Thyroid gland (tissue), 4 donors: ENCODE results near the gene TFF2. TPM values are rescaled to one million over a fixed set of nuclear protein-coding genes. Genes with fewer than 3 reads are reported as not detected.

ENCODE experiments used
- DNase-seq, 2 donors: peaks; one replicate each; pipeline ENCODE4 v3.0.0-alpha.2; 2019
- H3K27ac ChIP-seq, 3 donors: fragments of 200-600 bp; sonication (generic); 1 replicate in 2 of 3; 2 replicates in 1 of 3; pipeline ENCODE4 v1.5.1; 2016 to 2019; ENCODE audit warnings: mild to moderate bottlenecking in 1 of 3, moderate library complexity in 1 of 3
- H3K27me3 ChIP-seq: fragments of 200-600 bp; sonication (generic); one replicate; pipeline ENCODE4 v1.5.1; 2019
- H3K36me3 ChIP-seq, 2 donors: fragments of 200-600 bp; sonication (generic); one replicate each; pipeline ENCODE4 v1.5.1; 2016 to 2019
- H3K4me1 ChIP-seq, 2 donors: fragments of 200-600 bp; sonication (generic); one replicate each; pipeline ENCODE4 v1.5.1; 2017 to 2019
- H3K4me3 ChIP-seq, 3 donors: fragments of 200-600 bp; sonication (generic); replicated peaks in 1 of 3; 1 replicate in 2 of 3; 2 replicates in 1 of 3; pipeline ENCODE4 v1.5.1; 2016; ENCODE audit warnings: mild to moderate bottlenecking in 1 of 3
- H3K9me3 ChIP-seq: fragments of 200-600 bp; sonication (generic); one replicate; pipeline ENCODE4 v1.5.1; 2017
- POLR2A ChIP-seq, 2 donors: fragments of 450-650 bp; IDR thresholded peaks; one replicate each; pipeline ENCODE4 v1.6.1; 2017; ENCODE audit warnings: antibody characterized with exemption in 2 of 2, mild to moderate bottlenecking in 2 of 2, moderate library complexity in 1 of 2
- WGBS, 2 donors: methylation state at CpG; one replicate each; pipeline ENCODE4 v1.1.5; 2017; 5-methylcytosine and 5-hydroxymethylcytosine counted together
- intact Hi-C: fragments of 100-400 bp; cut with DNase I; formaldehyde crosslinking; loops from one replicate; pipeline ENCODE4 v1.15.1; 2023
- total RNA-seq, 4 donors: library from RNA; depleted of rRNA; stranded (reverse); fragments of >200 nt; gene quantifications; one replicate each; pipeline ENCODE4 v1.2.3, GENCODE V29; 2016
- TF ChIP-seq, protein P1 (sequence below), 6 experiments: fragments of 200-600 bp in 3 of 6; fragments of 450-650 bp in 3 of 6; sonication (generic) in 3 of 6; IDR thresholded peaks; one replicate each; pipeline ENCODE4 v1.5.1; 2016 to 2019; ENCODE audit warnings: antibody characterized with exemption in 6 of 6, mild to moderate bottlenecking in 2 of 6, inconsistent platforms in 1 of 6, moderate library complexity in 1 of 6

Gene TFF2
- total RNA-seq, 4 donors from 2014 or later, result 2.5 to 14.3 TPM; not detected in 2

DNA sequence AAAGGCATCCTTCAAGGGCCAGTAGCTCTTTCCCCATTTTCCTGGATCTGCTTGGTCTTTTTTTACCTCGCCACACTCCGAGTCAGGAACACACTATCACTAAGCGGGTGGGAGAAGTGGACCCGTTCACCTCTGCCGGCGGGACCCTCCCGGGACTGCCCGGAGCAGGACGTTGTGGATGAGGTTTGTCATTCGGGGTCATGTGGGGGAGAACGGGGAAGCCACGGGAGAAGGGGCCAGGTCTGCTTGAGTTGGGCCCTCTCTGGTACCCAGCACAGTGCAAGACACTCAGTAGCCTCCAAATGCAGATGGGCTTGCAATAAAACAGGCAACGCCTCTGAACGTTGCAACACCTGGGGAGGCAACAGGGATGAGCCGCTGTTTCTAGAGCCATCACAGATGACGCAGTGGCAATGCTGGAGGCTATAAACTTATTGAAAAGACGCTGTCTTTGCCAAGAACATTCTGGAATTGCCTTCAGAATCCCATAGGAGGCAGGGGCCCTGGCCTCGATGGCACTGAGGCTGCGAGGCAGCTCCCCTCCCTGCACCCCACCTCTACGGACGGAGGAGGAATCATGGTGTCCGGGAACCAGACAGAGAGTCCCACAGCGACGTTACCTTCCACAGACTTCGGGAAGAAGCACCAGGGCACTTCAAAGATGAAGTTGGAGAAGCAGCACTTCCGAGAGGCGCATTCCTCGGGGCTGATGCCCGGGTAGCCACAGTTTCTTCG is 3.8 kb downstream of the TFF2 start:
- no peaks in the 10 kb centered on the region for H3K9me3 ChIP-seq
- WGBS, 2 donors, result 89 to 94% methylated on average over 30 of the region's 30 CpGs
- H3K36me3 ChIP-seq, result no peaks in the 10 kb centered on the region
- TF ChIP-seq, protein P1, sequence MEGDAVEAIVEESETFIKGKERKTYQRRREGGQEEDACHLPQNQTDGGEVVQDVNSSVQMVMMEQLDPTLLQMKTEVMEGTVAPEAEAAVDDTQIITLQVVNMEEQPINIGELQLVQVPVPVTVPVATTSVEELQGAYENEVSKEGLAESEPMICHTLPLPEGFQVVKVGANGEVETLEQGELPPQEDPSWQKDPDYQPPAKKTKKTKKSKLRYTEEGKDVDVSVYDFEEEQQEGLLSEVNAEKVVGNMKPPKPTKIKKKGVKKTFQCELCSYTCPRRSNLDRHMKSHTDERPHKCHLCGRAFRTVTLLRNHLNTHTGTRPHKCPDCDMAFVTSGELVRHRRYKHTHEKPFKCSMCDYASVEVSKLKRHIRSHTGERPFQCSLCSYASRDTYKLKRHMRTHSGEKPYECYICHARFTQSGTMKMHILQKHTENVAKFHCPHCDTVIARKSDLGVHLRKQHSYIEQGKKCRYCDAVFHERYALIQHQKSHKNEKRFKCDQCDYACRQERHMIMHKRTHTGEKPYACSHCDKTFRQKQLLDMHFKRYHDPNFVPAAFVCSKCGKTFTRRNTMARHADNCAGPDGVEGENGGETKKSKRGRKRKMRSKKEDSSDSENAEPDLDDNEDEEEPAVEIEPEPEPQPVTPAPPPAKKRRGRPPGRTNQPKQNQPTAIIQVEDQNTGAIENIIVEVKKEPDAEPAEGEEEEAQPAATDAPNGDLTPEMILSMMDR (IDR thresholded peaks at IDR 0.05), result no peak
- no peak for TF ChIP-seq POLR2A (IDR thresholded peaks at IDR 0.05)
- intact Hi-C loops, result no loop called here
- no peaks in the 10 kb centered on the region for H3K27me3 ChIP-seq
- H3K4me3 ChIP-seq, result no peak overlapping the region
- no peak for DNase-seq
- H3K4me1 ChIP-seq, result peaks cover 22 to 24% of the 10 kb centered on the region in 2 donors
- H3K27ac ChIP-seq, result no peak overlapping the region

DNA sequence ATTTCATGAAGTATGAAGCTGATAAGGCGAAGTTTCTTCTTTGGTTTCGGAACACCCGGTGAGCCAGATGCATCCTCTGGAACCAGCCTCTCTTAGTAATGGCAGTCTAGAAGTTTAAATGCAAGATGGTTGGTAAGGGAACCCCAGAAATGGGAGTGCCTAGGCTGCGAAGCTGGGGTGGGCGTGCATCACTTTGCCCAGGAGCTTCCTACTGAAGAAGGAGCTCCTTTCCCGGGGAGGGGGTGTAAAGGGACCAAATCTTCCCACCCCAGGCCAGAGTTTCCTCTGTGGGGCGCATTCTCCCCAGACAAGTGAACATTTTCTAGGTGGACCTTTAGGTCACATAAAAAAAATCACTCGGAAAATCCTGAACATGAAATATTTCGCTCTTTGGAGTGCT is 4.4 kb downstream of the TFF2 start:
- H3K9me3 ChIP-seq, result no peaks in the 10 kb centered on the region
- intact Hi-C loops, result no loop called here
- no peak overlapping the region for H3K4me3 ChIP-seq
- no peak for TF ChIP-seq POLR2A (IDR thresholded peaks at IDR 0.05)
- TF ChIP-seq, protein P1 (IDR thresholded peaks at IDR 0.05), result no peak
- 93% methylated on average over 9 of the region's 9 CpGs for WGBS, 2 donors
- H3K27me3 ChIP-seq, result no peaks in the 10 kb centered on the region
- DNase-seq, result no peak
- no peak overlapping the region for H3K27ac ChIP-seq
- H3K36me3 ChIP-seq, result no peaks in the 10 kb centered on the region
- peaks cover 19% of the 10 kb centered on the region in 2 donors for H3K4me1 ChIP-seq

DNA sequence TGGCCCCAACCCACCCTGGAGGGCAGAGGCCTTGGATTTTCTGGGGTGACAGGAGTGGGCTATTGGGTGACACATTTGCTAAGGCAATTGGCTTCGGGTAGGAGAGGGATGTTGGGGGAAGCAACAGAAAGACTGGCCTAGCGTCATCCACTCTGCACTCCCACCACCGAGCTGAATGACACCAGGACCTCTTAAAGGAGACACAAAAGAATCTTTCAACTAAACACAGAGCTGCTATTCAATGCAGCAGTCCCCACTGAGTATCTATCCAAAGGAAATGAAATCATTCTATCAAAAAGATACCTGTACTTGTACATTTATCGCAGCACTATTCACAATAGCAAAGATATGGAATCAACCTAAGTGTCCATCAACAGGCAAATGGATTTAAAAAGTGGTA is 6.2 kb downstream of the TFF2 start:
- Histone ChIP-seq H3K9me3 (no peaks in the 10 kb centered on the region), H3K36me3 (no peaks in the 10 kb centered on the region), H3K27me3 (no peaks in the 10 kb centered on the region), H3K4me1 (peaks cover 6 to 8% of the 10 kb centered on the region in 2 donors), H3K27ac (no peak overlapping the region), H3K4me3 (no peak overlapping the region)
- 66 to 79% methylated on average over 4 of the region's 4 CpGs for WGBS, 2 donors
- TF ChIP-seq, protein P1 (IDR thresholded peaks at IDR 0.05), result no peak
- TF ChIP-seq POLR2A (IDR thresholded peaks at IDR 0.05), result no peak
- intact Hi-C loops, result no loop called here
- DNase-seq, result no peak

DNA sequence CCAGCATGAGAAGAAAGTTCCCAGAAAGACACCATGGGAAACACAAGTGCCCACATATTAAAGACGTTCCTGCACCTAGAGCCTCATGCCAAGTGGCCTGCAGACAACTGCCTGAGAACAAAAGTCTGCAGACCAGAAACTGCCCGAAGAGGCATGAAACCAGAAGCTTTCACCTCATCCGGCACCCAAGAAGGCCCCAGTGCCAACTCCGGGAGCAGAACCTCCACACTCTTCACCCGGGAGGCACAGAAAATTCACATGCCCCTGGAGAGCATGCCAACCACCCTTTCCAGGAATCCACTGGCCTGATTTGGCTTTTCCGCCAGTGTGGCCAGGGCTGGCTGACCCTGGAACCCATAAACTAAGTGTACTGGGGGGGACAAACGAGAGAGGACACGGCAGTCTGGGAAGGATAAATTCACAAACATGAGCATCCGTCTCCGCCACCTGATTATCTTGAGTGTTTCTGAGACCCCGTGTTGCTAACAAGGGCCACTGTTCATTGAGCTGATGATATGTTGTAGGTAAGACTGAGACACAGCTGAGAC is 6.8 kb downstream of the TFF2 start:
- 78 to 92% methylated on average over 8 to 11 of the region's 11 CpGs for WGBS, 2 donors
- TF ChIP-seq, protein P1 (IDR thresholded peaks at IDR 0.05), result no peak
- TF ChIP-seq POLR2A (IDR thresholded peaks at IDR 0.05), result no peak
- Histone ChIP-seq H3K9me3 (no peaks in the 10 kb centered on the region), H3K4me3 (no peak overlapping the region), H3K36me3 (no peaks in the 10 kb centered on the region), H3K27ac (no peak overlapping the region), H3K27me3 (no peaks in the 10 kb centered on the region), H3K4me1 (peaks cover 11 to 12% of the 10 kb centered on the region in 2 donors)
- DNase-seq, result no peak
- intact Hi-C loops, result no loop called here

DNA sequence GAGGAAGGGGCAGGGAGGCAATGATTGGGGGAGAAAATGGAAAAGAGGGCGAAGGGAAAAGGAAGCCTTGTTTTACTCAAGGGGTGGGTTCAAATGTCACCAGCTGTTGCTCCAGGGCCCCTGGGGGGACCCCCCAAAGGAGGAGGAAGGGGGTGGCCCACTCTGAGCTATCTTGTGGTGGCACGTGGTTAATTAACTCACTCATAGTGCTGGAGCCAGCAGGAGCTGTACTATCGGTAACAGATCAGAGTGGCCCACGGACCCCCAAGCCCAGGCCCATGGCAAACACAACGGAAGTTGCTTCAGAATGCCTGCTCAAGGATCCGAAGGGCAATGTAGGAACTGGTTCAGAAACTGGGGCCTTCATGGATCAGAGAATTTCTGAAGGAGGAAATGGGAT is 7.2 kb downstream of the TFF2 start:
- intact Hi-C loops, result no loop called here

More for the DNA sequence above, 7.2 kb downstream of the TFF2 start:
- Histone ChIP-seq H3K27me3 (no peaks in the 10 kb centered on the region), H3K27ac (no peak overlapping the region), H3K9me3 (no peaks in the 10 kb centered on the region), H3K36me3 (no peaks in the 10 kb centered on the region), H3K4me3 (no peak overlapping the region), H3K4me1 (peaks cover 16 to 17% of the 10 kb centered on the region in 2 donors)
- 94 to 97% methylated on average over 6 of the region's 6 CpGs for WGBS, 2 donors
- DNase-seq, result no peak
- TF ChIP-seq, protein P1 (IDR thresholded peaks at IDR 0.05), result no peak
- no peak for TF ChIP-seq POLR2A (IDR thresholded peaks at IDR 0.05)
